Right cardiac atrium (tissue), 5 donors: ENCODE data around the gene C1orf122. TPM values are rescaled to one million over a fixed set of nuclear protein-coding genes. Genes with fewer than 3 reads are reported as not detected.
"Not testable (repeated sequence)": the region's sequence is repeated elsewhere in the genome, so short reads cannot be mapped to it uniquely, and the experiment has no call there.

Experiments
- ATAC-seq, 2 donors: fragments of 200-7000 bp; cut with Tn5 transposase; one replicate each; pipeline versions ENCODE4 v1.8.0 to v1.9.1; 2020; ENCODE audit warnings: moderate library complexity in 2 of 2, mild to moderate bottlenecking in 1 of 2
- DNase-seq, 3 donors: peaks; one replicate each; pipeline ENCODE4 v3.0.0-alpha.2; 2020
- H3K27ac ChIP-seq: one replicate; pipeline ENCODE4 v1.5.1; 2013; ENCODE audit warnings: mild to moderate bottlenecking, low read length, control low read depth, moderate library complexity
- H3K27me3 ChIP-seq: one replicate; pipeline ENCODE4 v1.6.1; 2013; ENCODE audit not compliant: control insufficient read depth, insufficient read depth
- H3K4me1 ChIP-seq: one replicate; pipeline ENCODE4 v1.6.1; 2013; ENCODE audit warnings: low read length; ENCODE audit not compliant: control insufficient read depth, insufficient read depth
- H3K4me3 ChIP-seq: one replicate; pipeline ENCODE4 v1.5.1; 2013; ENCODE audit warnings: low read length, control low read depth
- H3K9me3 ChIP-seq: one replicate; pipeline ENCODE4 v1.6.1; 2013; ENCODE audit warnings: low read length; ENCODE audit not compliant: control insufficient read depth
- WGBS: extraction: QIAGEN DNeasy Blood & Tissue Kit; methylation state at CpG from one replicate; pipeline ENCODE4 v1.1.7; 2013; 5-methylcytosine and 5-hydroxymethylcytosine counted together
- intact Hi-C, 4 donors: fragments of 100-400 bp; cut with DNase I; formaldehyde crosslinking; loops; one replicate each; pipeline versions ENCODE4 v1.11.0 to v1.14.0; 2022 to 2023
- polyA plus RNA-seq: library from polyadenylated mRNA; stranded (reverse); fragments of 200-250 nt; gene quantifications from one replicate; pipeline ENCODE4 v1.2.3, GENCODE V29; 2013
- total RNA-seq, 4 donors: library from RNA; stranded (reverse); fragmentation: NEBNext Ultra II Directional; extraction: Animal tissue kit (Norgen Biotek cat#: 25700); gene quantifications; one replicate each; pipeline ENCODE4 v1.2.1, GENCODE V29; 2021
- donor health status: healthy with polysubstance abuse.
- donor health status: DM: no; HTN: yes; CAD: no.
- donor health status: DM: no; HTN: no; CAD: no.
- donor health status: DM: no; HTN: yes; CAD: no; lungs with severe emphysema.
- donor health status: DM: yes; HTN: yes; CAD: no.

C1orf122 gene
- total and polyA plus RNA-seq, 5 donors: 45.5 to 84.0 (median 57.3) TPM

- H3K9me3 ChIP-seq, ATAC-seq: not testable (repeated sequence)
Observed at GRCh38 chr1:37771440-37771839, 36.1 kb upstream of the C1orf122 start.

GRCh38 chr1:37776946-37777516 lies 30.6 kb upstream of the C1orf122 start:
- Histone ChIP-seq H3K4me1 (no peaks in the 10 kb centered on the region), H3K27ac (no peak overlapping the region), H3K9me3 (no peaks in the 10 kb centered on the region), H3K4me3 (no peak overlapping the region), H3K27me3 (no peaks in the 10 kb centered on the region)
- WGBS: 71% methylated on average over 4 of the region's 4 CpGs
- intact Hi-C loops: no loop called here
- DNase-seq: no peak
- ATAC-seq: no peak

More at GRCh38 chr1:37771440-37771839, 36.1 kb upstream of the C1orf122 start:
- H3K27me3 ChIP-seq, H3K4me3 ChIP-seq, DNase-seq, H3K27ac ChIP-seq, intact Hi-C loops, H3K4me1 ChIP-seq: not testable (repeated sequence)

GRCh38 chr1:37778654-37779053 lies 28.9 kb upstream of the C1orf122 start:
- ATAC-seq (no peak), DNase-seq (no peak)
- intact Hi-C loops: no loop called here
- Histone ChIP-seq H3K27ac (no peak overlapping the region), H3K4me1 (no peaks in the 10 kb centered on the region), H3K4me3 (no peak overlapping the region), H3K9me3 (no peaks in the 10 kb centered on the region), H3K27me3 (no peaks in the 10 kb centered on the region)
- WGBS: 77% methylated on average over 3 of the region's 3 CpGs

GRCh38 chr1:37782491-37782890 lies 25.1 kb upstream of the C1orf122 start:
- intact Hi-C loops: no loop called here
- ATAC-seq: no peak
- H3K4me1 ChIP-seq: no peaks in the 10 kb centered on the region
- DNase-seq: no peak
- 78% methylated on average over 17 of the region's 17 CpGs for WGBS
- H3K27me3 ChIP-seq: no peaks in the 10 kb centered on the region
- H3K27ac ChIP-seq: no peak overlapping the region
- no peak overlapping the region for H3K4me3 ChIP-seq
- H3K9me3 ChIP-seq: no peaks in the 10 kb centered on the region

GRCh38 chr1:37792943-37793686 lies 14.5 kb upstream of the C1orf122 start:
- peak overlapping the region; percentile 61 for H3K4me3 ChIP-seq
- ATAC-seq: peak in 1 of 2 donors; percentile 12
- intact Hi-C loops: no loop called here
- no peak overlapping the region for H3K27ac ChIP-seq
- WGBS: 30% methylated on average over 36 of the region's 36 CpGs
- no peaks in the 10 kb centered on the region for H3K27me3 ChIP-seq
- no peak for DNase-seq
- H3K4me1 ChIP-seq: no peaks in the 10 kb centered on the region
- no peaks in the 10 kb centered on the region for H3K9me3 ChIP-seq

GRCh38 chr1:37793773-37794371 lies 13.7 kb upstream of the C1orf122 start, which contains the start of gene MANEAL:
Gene MANEAL, plus strand, starts transcription at chr1:37793847. Its CDS starts 336 bp downstream, at chr1:37794183.
- Histone ChIP-seq H3K4me1 (no peaks in the 10 kb centered on the region), H3K4me3 (peak within 1 kb of the TSS; percentile 61), H3K9me3 (no peaks in the 10 kb centered on the region), H3K27me3 (no peaks in the 10 kb centered on the region), H3K27ac (no peak within 1 kb of the TSS)
- WGBS: under 1% methylated on average over 81 of the region's 82 CpGs
- peak; percentile 76 to 82 for ATAC-seq
- intact Hi-C loops: no loop called here
- DNase-seq: peak; percentile 43 to 79 (median 79)

- DNase-seq: peak in 2 of 3 donors; percentile 51 to 55
- WGBS: 10% methylated on average over 59 of the region's 59 CpGs
- intact Hi-C loops: no loop called here
- Histone ChIP-seq H3K27me3 (no peaks in the 10 kb centered on the region), H3K4me1 (no peaks in the 10 kb centered on the region), H3K4me3 (peak overlapping the region; percentile 61), H3K9me3 (no peaks in the 10 kb centered on the region), H3K27ac (no peak overlapping the region)
- ATAC-seq: peak in 1 of 2 donors; percentile 10
Observed at GRCh38 chr1:37794372-37795339, 12.9 kb upstream of the C1orf122 start.

GRCh38 chr1:37795340-37796125 lies 12.1 kb upstream of the C1orf122 start:
- no peaks in the 10 kb centered on the region for H3K4me1 ChIP-seq
- no peaks in the 10 kb centered on the region for H3K27me3 ChIP-seq
- no peaks in the 10 kb centered on the region for H3K9me3 ChIP-seq
- H3K4me3 ChIP-seq: no peak overlapping the region
- DNase-seq (peak; percentile 61 to 85 (median 83)), ATAC-seq (peak; percentile 43 to 72)
- intact Hi-C loops: no loop called here
- no peak overlapping the region for H3K27ac ChIP-seq
- WGBS: 27% methylated on average over 22 of the region's 22 CpGs

- ATAC-seq (no peak), DNase-seq (no peak)
- intact Hi-C loops: no loop called here
- no peak overlapping the region for H3K27ac ChIP-seq
- no peaks in the 10 kb centered on the region for H3K27me3 ChIP-seq
- no peaks in the 10 kb centered on the region for H3K9me3 ChIP-seq
- H3K4me3 ChIP-seq: no peak overlapping the region
- 90% methylated on average over 3 of the region's 3 CpGs for WGBS
- no peaks in the 10 kb centered on the region for H3K4me1 ChIP-seq
Observed at GRCh38 chr1:37797750-37798345, 9.7 kb upstream of the C1orf122 start.

- no peaks in the 10 kb centered on the region for H3K27me3 ChIP-seq
- no peaks in the 10 kb centered on the region for H3K9me3 ChIP-seq
- DNase-seq: no peak
- H3K4me3 ChIP-seq: no peak overlapping the region
- no peak overlapping the region for H3K27ac ChIP-seq
- WGBS: 92% methylated on average over 1 of the region's 1 CpG
- no peak for ATAC-seq
- peaks cover 3% of the 10 kb centered on the region for H3K4me1 ChIP-seq
- intact Hi-C loops: no loop called here
Observed at GRCh38 chr1:37802439-37802838, 5.2 kb upstream of the C1orf122 start.
